Esophagus squamous epithelium (tissue), 5 donors: ENCODE results near the gene SEC14L5. TPM values are rescaled to one million over a fixed set of nuclear protein-coding genes. Genes with fewer than 3 reads are reported as not detected.

Experiments used
- DNase-seq: peaks from one replicate; lab custom pipeline; 2025; lab: John Stamatoyannopoulos, UW
- H3K27ac ChIP-seq, 4 donors: fragments of 200-600 bp; sonication (generic); one replicate each; pipeline ENCODE4 v1.5.1; 2016 to 2019; ENCODE audit warnings: mild to moderate bottlenecking in 1 of 4
- H3K27me3 ChIP-seq, 4 donors: fragments of 200-600 bp; sonication (generic); 1 replicate in 3 of 4; 2 replicates in 1 of 4; pipeline versions ENCODE4 v1.5.1 to v1.6.0; 2017 to 2021; ENCODE audit warnings: antibody characterized with exemption in 1 of 4
- H3K36me3 ChIP-seq, 3 donors: fragments of 200-600 bp; sonication (generic); one replicate each; pipeline ENCODE4 v1.5.1; 2016 to 2019
- H3K4me1 ChIP-seq, 3 donors: fragments of 200-600 bp; sonication (generic); one replicate each; pipeline ENCODE4 v1.5.1; 2017 to 2019
- H3K4me3 ChIP-seq, 4 donors: fragments of 200-600 bp; sonication (generic); 1 replicate in 3 of 4; 2 replicates in 1 of 4; pipeline ENCODE4 v1.5.1; 2016 to 2019; ENCODE audit warnings: mild to moderate bottlenecking in 2 of 4, moderate library complexity in 1 of 4
- H3K9me3 ChIP-seq, 3 donors: fragments of 200-600 bp; sonication (generic); one replicate each; pipeline ENCODE4 v1.5.1; 2016 to 2019
- POLR2A ChIP-seq, 4 donors: fragments of 450-650 bp; IDR thresholded peaks; one replicate each; pipeline ENCODE4 v1.6.1; 2017; ENCODE audit warnings: antibody characterized with exemption in 4 of 4, mild to moderate bottlenecking in 4 of 4, moderate library complexity in 3 of 4
- WGBS, 2 donors: methylation state at CpG; one replicate each; pipeline ENCODE4 v1.1.5; 2018; 5-methylcytosine and 5-hydroxymethylcytosine counted together
- intact Hi-C: fragments of 100-400 bp; cut with DNase I; formaldehyde crosslinking; loops from one replicate; pipeline ENCODE4 v1.15.0; 2022
- total RNA-seq, 4 donors: library from RNA; depleted of rRNA; stranded (reverse); fragments of >200 nt; gene quantifications; one replicate each; pipeline ENCODE4 v1.1.0, GENCODE V29; 2016
- TF ChIP-seq, protein P1 (sequence below), 6 experiments: fragments of 450-650 bp in 4 of 6; fragments of 200-600 bp in 2 of 6; sonication (generic) in 2 of 6; IDR thresholded peaks; one replicate each; pipeline ENCODE4 v1.5.1; 2016 to 2019; ENCODE audit warnings: antibody characterized with exemption in 6 of 6, mild to moderate bottlenecking in 4 of 6, moderate library complexity in 4 of 6
- donor health status: DM: yes; HTN: yes; CAD: no.

SEC14L5 gene
- total RNA-seq, 4 donors from 2014 or later: 0.22 to 5.6 (median 0.49) TPM

DNA sequence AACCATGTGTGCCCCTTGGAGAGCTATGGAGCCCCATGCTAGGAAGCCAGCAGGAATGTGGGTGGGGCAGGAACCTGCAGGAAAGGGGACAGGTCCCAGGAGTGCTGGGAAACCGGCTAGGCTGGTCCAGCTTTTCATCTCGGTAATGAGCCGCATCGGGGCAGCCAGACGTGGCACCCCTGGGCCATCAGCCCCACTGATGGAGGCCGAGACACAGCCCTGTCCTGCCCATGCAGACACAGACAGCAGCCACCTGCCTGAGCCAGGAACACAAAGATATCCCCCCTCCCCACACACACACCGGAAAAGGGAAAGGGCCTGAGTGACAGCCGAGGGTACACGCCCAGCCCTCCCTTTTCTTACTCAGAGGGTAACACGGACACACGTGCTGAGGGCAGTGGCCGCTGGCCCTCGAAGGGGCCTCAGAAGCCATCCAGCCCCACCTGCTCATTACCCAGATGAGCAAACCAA lies 39.3 kb upstream of the SEC14L5 start:
- Histone ChIP-seq H3K4me3 (no peak overlapping the region), H3K36me3 (peaks cover 1 to 57% (median 6%) of the 10 kb centered on the region in 3 donors), H3K27ac (peak overlapping the region; percentile 72 to 97 (median 90)), H3K27me3 (no peaks in the 10 kb centered on the region), H3K4me1 (peaks cover 15 to 98% (median 45%) of the 10 kb centered on the region in 3 donors), H3K9me3 (no peaks in the 10 kb centered on the region)
- DNase-seq: no peak
- 15 to 28% methylated on average over 4 of the region's 13 CpGs for WGBS, 2 donors
- intact Hi-C loops: no loop called here
- TF ChIP-seq, protein P1, sequence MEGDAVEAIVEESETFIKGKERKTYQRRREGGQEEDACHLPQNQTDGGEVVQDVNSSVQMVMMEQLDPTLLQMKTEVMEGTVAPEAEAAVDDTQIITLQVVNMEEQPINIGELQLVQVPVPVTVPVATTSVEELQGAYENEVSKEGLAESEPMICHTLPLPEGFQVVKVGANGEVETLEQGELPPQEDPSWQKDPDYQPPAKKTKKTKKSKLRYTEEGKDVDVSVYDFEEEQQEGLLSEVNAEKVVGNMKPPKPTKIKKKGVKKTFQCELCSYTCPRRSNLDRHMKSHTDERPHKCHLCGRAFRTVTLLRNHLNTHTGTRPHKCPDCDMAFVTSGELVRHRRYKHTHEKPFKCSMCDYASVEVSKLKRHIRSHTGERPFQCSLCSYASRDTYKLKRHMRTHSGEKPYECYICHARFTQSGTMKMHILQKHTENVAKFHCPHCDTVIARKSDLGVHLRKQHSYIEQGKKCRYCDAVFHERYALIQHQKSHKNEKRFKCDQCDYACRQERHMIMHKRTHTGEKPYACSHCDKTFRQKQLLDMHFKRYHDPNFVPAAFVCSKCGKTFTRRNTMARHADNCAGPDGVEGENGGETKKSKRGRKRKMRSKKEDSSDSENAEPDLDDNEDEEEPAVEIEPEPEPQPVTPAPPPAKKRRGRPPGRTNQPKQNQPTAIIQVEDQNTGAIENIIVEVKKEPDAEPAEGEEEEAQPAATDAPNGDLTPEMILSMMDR (IDR thresholded peaks at IDR 0.05): no peak

DNA sequence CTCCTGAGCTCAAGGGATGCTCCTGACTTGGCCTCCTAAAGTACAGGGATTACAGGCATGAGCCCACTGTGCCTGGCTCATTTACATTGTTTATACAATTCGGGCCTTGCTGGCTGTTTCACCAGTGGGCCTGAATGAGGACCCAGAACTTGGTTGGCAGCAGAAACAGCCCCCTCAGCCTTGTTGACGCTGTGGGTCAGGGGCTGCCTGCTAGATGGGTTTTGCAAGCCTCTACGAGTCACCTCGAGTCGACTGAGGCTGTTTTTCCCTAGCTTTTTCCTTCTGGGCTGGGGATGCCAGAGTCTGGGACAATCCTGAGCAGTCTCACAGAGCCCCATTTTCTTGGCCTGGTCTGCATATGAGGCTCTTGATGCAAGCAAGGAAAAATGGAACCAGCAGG lies 37.3 kb upstream of the SEC14L5 start:
- H3K4me1 ChIP-seq: peaks cover 31 to 99% (median 66%) of the 10 kb centered on the region in 3 donors
- DNase-seq: no peak
- intact Hi-C loops: no loop called here

DNA sequence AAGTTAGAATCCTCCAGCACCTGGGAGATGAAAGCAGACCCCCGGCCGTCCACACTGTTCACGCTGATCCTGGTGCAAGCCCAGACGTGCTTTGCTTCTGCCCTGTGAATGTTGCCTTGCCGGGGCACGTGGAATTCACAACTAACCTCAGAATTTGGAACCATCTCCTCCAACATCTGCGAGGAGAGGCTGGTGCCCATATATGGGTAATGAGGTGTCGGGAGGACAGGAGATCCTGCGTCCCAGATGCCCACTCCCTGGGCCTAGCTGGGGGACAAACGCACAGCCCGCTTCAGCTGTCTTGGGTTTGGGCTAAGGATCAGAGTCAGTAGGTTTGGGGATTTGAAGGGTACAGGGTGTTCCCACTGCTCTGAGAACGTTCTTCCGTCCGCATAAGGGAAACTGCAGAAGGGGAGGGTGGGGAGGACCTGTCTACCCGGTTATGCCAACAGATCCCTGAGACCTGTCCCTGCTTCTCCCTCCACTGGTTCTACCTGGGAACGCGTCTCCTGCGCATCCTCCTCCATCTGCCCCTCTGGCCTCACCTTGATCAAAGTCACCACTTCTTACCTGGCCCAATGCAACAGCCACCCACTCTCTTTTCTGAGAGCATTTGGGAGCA lies 35.3 kb upstream of the SEC14L5 start:
- peaks cover 33 to 94% (median 61%) of the 10 kb centered on the region in 3 donors for H3K4me1 ChIP-seq

More for the DNA sequence above, 37.3 kb upstream of the SEC14L5 start:
- Histone ChIP-seq H3K36me3 (peaks cover 0 to 38% (median 3%) of the 10 kb centered on the region in 3 donors), H3K27me3 (no peaks in the 10 kb centered on the region), H3K4me3 (no peak overlapping the region), H3K9me3 (no peaks in the 10 kb centered on the region), H3K27ac (peak overlapping the region; percentile 69 to 97 (median 90))
- TF ChIP-seq, protein P1 (IDR thresholded peaks at IDR 0.05): no peak
- no peak for TF ChIP-seq POLR2A (IDR thresholded peaks at IDR 0.05)
- WGBS, 2 donors: 40% methylated on average over 3 of the region's 5 CpGs; no CpG with 5 or more reads in 1 of the 2 donors

DNA sequence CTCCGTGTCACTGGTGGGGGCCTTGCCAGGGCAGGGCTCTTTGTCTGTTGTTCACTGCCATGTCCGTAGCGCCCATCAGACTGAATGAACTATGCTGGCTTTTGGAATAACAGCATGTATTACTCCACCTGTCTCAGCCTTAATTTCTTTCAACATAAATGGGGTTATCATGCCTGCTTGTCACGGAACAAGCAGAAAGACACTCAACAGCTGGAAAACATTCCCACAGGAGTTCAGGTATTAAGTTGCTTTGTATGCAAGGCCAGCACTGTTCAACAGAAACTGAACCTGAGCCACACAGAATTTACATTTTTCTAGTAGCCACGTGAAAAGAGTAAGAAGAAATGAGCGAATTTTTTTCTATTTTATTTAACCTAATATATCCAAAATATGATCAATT lies 34.3 kb upstream of the SEC14L5 start:
- Histone ChIP-seq H3K4me1 (peaks cover 29 to 94% (median 54%) of the 10 kb centered on the region in 3 donors), H3K4me3 (peak overlapping the region in 2 of 4 donors; percentile 22 to 30), H3K27me3 (no peaks in the 10 kb centered on the region), H3K9me3 (peaks cover 0 to 4% (median 0%) of the 10 kb centered on the region in 3 donors), H3K27ac (peak overlapping the region; percentile 83 to 97 (median 90)), H3K36me3 (peaks cover 0 to 45% (median 3%) of the 10 kb centered on the region in 3 donors)
- no peak for DNase-seq
- 63 to 68% methylated on average over 6 of the region's 6 CpGs for WGBS, 2 donors
- intact Hi-C loops: no loop called here
- TF ChIP-seq POLR2A (IDR thresholded peaks at IDR 0.05): no peak
- TF ChIP-seq, protein P1 (IDR thresholded peaks at IDR 0.05): no peak

More for the DNA sequence above, 35.3 kb upstream of the SEC14L5 start:
- Histone ChIP-seq H3K27me3 (no peaks in the 10 kb centered on the region), H3K9me3 (peaks cover 0 to 4% (median 0%) of the 10 kb centered on the region in 3 donors), H3K4me3 (peak overlapping the region in 2 of 4 donors; percentile 14 to 22), H3K36me3 (peaks cover 0 to 35% (median 3%) of the 10 kb centered on the region in 3 donors), H3K27ac (peak overlapping the region; percentile 83 to 97 (median 90))
- no peak for DNase-seq
- WGBS, 2 donors: 33 to 37% methylated on average over 17 to 18 of the region's 18 CpGs
- TF ChIP-seq, protein P1 (IDR thresholded peaks at IDR 0.05): peak in 3 of 6 experiments; percentile 8 to 44 (median 12)
- peak in 1 of 4 donors; percentile 13 for TF ChIP-seq POLR2A (IDR thresholded peaks at IDR 0.05)
- intact Hi-C loops: no loop called here
